Stimulated activated naive B cell treated with anti-CD40 and anti-IgM and Interleukin-4, amounts not matched to agents 10 μg/mL and 1 μg/mL and 100 μg/mL, for 72 hours (primary cell): ENCODE measurements around the gene SLC22A4.

Experiments
- ATAC-seq, 2 donors: fragments of 150-1000 bp; cut with Tn5 transposase; replicated peaks; 2 replicates each; pipeline ENCODE4 v1.10.0; 2021; ENCODE audit warnings: moderate library complexity in 1 of 2
- DNase-seq: peaks from one replicate; pipeline ENCODE4 v3.0.0; 2021
- H3K27ac Mint-ChIP-seq: one replicate; pipeline ENCODE4 v1.8.0; 2022; ENCODE audit warnings: mild to moderate bottlenecking, mixed read lengths
- H3K27me3 Mint-ChIP-seq, 2 donors: one replicate each; pipeline ENCODE4 v1.8.0; 2022; ENCODE audit warnings: mixed read lengths in 2 of 2
- H3K36me3 Mint-ChIP-seq, 2 donors: one replicate each; pipeline ENCODE4 v1.8.0; 2022; ENCODE audit warnings: mixed read lengths in 2 of 2, mild to moderate bottlenecking in 1 of 2
- H3K4me1 Mint-ChIP-seq, 2 donors: one replicate each; pipeline ENCODE4 v1.8.0; 2022; ENCODE audit warnings: mixed read lengths in 2 of 2, mild to moderate bottlenecking in 1 of 2
- H3K4me3 Mint-ChIP-seq, 2 donors: one replicate each; pipeline ENCODE4 v1.8.0; 2022; ENCODE audit warnings: mild to moderate bottlenecking in 2 of 2, mixed read lengths in 2 of 2, moderate library complexity in 1 of 2
- H3K9me3 Mint-ChIP-seq, 2 donors: one replicate each; pipeline ENCODE4 v1.8.0; 2022; ENCODE audit warnings: mixed read lengths in 2 of 2, mild to moderate bottlenecking in 1 of 2

The SLC22A4 gene

GRCh38 chr5:132344775-132345514 lies 50.8 kb downstream of the SLC22A4 start:
- H3K4me1 Mint-ChIP-seq: no peaks in the 10 kb centered on the region
- no peak overlapping the region for H3K4me3 Mint-ChIP-seq
- no peak for DNase-seq
- H3K9me3 Mint-ChIP-seq: peaks cover 0 to 2% of the 10 kb centered on the region in 2 donors
- no peak for ATAC-seq
- peaks cover 19 to 32% of the 10 kb centered on the region in 2 donors for H3K36me3 Mint-ChIP-seq
- H3K27me3 Mint-ChIP-seq: no peaks in the 10 kb centered on the region
- H3K27ac Mint-ChIP-seq: no peak overlapping the region

- peaks cover 15% of the 10 kb centered on the region in 2 donors for H3K4me1 Mint-ChIP-seq
- H3K4me3 Mint-ChIP-seq: no peak overlapping the region
- no peak for ATAC-seq
- no peaks in the 10 kb centered on the region for H3K27me3 Mint-ChIP-seq
- peaks cover 2 to 5% of the 10 kb centered on the region in 2 donors for H3K9me3 Mint-ChIP-seq
- no peak for DNase-seq
- no peak overlapping the region for H3K27ac Mint-ChIP-seq
- H3K36me3 Mint-ChIP-seq: peaks cover 14 to 35% of the 10 kb centered on the region in 2 donors
These were observed 59.3 kb downstream of the SLC22A4 start for GRCh38 chr5:132353486-132353995.

GRCh38 chr5:132354381-132355139 lies 60.4 kb downstream of the SLC22A4 start:
- DNase-seq (no peak), ATAC-seq (peak; percentile 45 to 46)
- no peak overlapping the region for H3K4me3 Mint-ChIP-seq
- H3K36me3 Mint-ChIP-seq: peaks cover 10 to 26% of the 10 kb centered on the region in 2 donors
- peaks cover 2 to 5% of the 10 kb centered on the region in 2 donors for H3K9me3 Mint-ChIP-seq
- no peaks in the 10 kb centered on the region for H3K27me3 Mint-ChIP-seq
- H3K4me1 Mint-ChIP-seq: peaks cover 15% of the 10 kb centered on the region in 2 donors
- peak overlapping the region; percentile 86 for H3K27ac Mint-ChIP-seq

- H3K4me3 Mint-ChIP-seq: no peak overlapping the region
- no peaks in the 10 kb centered on the region for H3K27me3 Mint-ChIP-seq
- H3K9me3 Mint-ChIP-seq: peaks cover 2 to 5% of the 10 kb centered on the region in 2 donors
- no peak for DNase-seq
- H3K36me3 Mint-ChIP-seq: peaks cover 9 to 23% of the 10 kb centered on the region in 2 donors
- H3K27ac Mint-ChIP-seq: peak overlapping the region; percentile 86
- H3K4me1 Mint-ChIP-seq: peaks cover 15% of the 10 kb centered on the region in 2 donors
- no peak for ATAC-seq
These were observed 61.1 kb downstream of the SLC22A4 start for GRCh38 chr5:132355140-132355765.

- no peak overlapping the region for H3K27ac Mint-ChIP-seq
- no peaks in the 10 kb centered on the region for H3K27me3 Mint-ChIP-seq
- H3K9me3 Mint-ChIP-seq: peaks cover 2 to 5% of the 10 kb centered on the region in 2 donors
- no peak overlapping the region for H3K4me3 Mint-ChIP-seq
- ATAC-seq: no peak
- H3K4me1 Mint-ChIP-seq: peaks cover 14 to 15% of the 10 kb centered on the region in 2 donors
- H3K36me3 Mint-ChIP-seq: peaks cover 11 to 20% of the 10 kb centered on the region in 2 donors
- DNase-seq: no peak
These were observed 64.6 kb downstream of the SLC22A4 start for GRCh38 chr5:132358775-132359174.

GRCh38 chr5:132362086-132362485 lies 67.9 kb downstream of the SLC22A4 start:
- Mint-ChIP-seq H3K36me3 (peaks cover 14 to 17% of the 10 kb centered on the region in 2 donors), H3K27me3 (no peaks in the 10 kb centered on the region), H3K4me3 (no peak overlapping the region), H3K9me3 (no peaks in the 10 kb centered on the region), H3K4me1 (peaks cover 0 to 1% of the 10 kb centered on the region in 2 donors), H3K27ac (no peak overlapping the region)
- no peak for ATAC-seq
- DNase-seq: no peak

- Mint-ChIP-seq H3K27ac (no peak overlapping the region), H3K4me1 (no peaks in the 10 kb centered on the region), H3K9me3 (no peaks in the 10 kb centered on the region), H3K36me3 (peaks cover 14 to 17% of the 10 kb centered on the region in 2 donors), H3K27me3 (no peaks in the 10 kb centered on the region), H3K4me3 (no peak overlapping the region)
- no peak for ATAC-seq
- no peak for DNase-seq
These were observed 69.4 kb downstream of the SLC22A4 start for GRCh38 chr5:132363431-132364112.

GRCh38 chr5:132364319-132364718 lies 70.1 kb downstream of the SLC22A4 start:
- Mint-ChIP-seq H3K27me3 (no peaks in the 10 kb centered on the region), H3K9me3 (no peaks in the 10 kb centered on the region), H3K4me1 (peaks cover 0 to 2% of the 10 kb centered on the region in 2 donors), H3K36me3 (peaks cover 14 to 17% of the 10 kb centered on the region in 2 donors), H3K4me3 (no peak overlapping the region), H3K27ac (no peak overlapping the region)
- ATAC-seq (no peak), DNase-seq (no peak)

GRCh38 chr5:132365213-132365612 lies 71.0 kb downstream of the SLC22A4 start:
- Mint-ChIP-seq H3K27ac (no peak overlapping the region), H3K27me3 (no peaks in the 10 kb centered on the region), H3K9me3 (no peaks in the 10 kb centered on the region), H3K4me1 (peaks cover 1 to 2% of the 10 kb centered on the region in 2 donors), H3K4me3 (no peak overlapping the region), H3K36me3 (peaks cover 14 to 15% of the 10 kb centered on the region in 2 donors)
- ATAC-seq: no peak
- DNase-seq: no peak

GRCh38 chr5:132368186-132368585 lies 74.0 kb downstream of the SLC22A4 start:
- H3K4me3 Mint-ChIP-seq: no peak overlapping the region
- ATAC-seq (no peak), DNase-seq (no peak)
- no peak overlapping the region for H3K27ac Mint-ChIP-seq
- H3K9me3 Mint-ChIP-seq: no peaks in the 10 kb centered on the region
- H3K27me3 Mint-ChIP-seq: no peaks in the 10 kb centered on the region
- peaks cover 12 to 20% of the 10 kb centered on the region in 2 donors for H3K4me1 Mint-ChIP-seq
- H3K36me3 Mint-ChIP-seq: peaks cover 10 to 11% of the 10 kb centered on the region in 2 donors

GRCh38 chr5:132369007-132369473 lies 74.8 kb downstream of the SLC22A4 start:
- peak in 1 of 2 donors; percentile 36 for ATAC-seq
- peak overlapping the region; percentile 86 to 89 for H3K4me3 Mint-ChIP-seq

GRCh38 chr5:132369474-132370180 lies 75.4 kb downstream of the SLC22A4 start, which contains the start of gene SLC22A5:
TSS of gene SLC22A5 (plus strand) at chr5:132369710. CDS start at chr5:132369973, 263 bp downstream.
- H3K27ac Mint-ChIP-seq: peak within 1 kb of the TSS; percentile 89
- peaks cover 12 to 20% of the 10 kb centered on the region in 2 donors for H3K4me1 Mint-ChIP-seq
- H3K4me3 Mint-ChIP-seq: peak within 1 kb of the TSS; percentile 86 to 89
- H3K36me3 Mint-ChIP-seq: peaks cover under 1 to 4% of the 10 kb centered on the region in 2 donors
- H3K27me3 Mint-ChIP-seq: no peaks in the 10 kb centered on the region
- peak; percentile 72 for DNase-seq
- H3K9me3 Mint-ChIP-seq: no peaks in the 10 kb centered on the region
- peak; percentile 94 to 96 for ATAC-seq

More at GRCh38 chr5:132369007-132369473, 74.8 kb downstream of the SLC22A4 start:
- peaks cover 5 to 6% of the 10 kb centered on the region in 2 donors for H3K36me3 Mint-ChIP-seq
- peak overlapping the region; percentile 89 for H3K27ac Mint-ChIP-seq
- no peak for DNase-seq
- no peaks in the 10 kb centered on the region for H3K9me3 Mint-ChIP-seq
- peaks cover 12 to 20% of the 10 kb centered on the region in 2 donors for H3K4me1 Mint-ChIP-seq
- H3K27me3 Mint-ChIP-seq: no peaks in the 10 kb centered on the region
